Measurements from ENCODE around the gene TEDDM1.
A peak's percentile ranks its signal among the peaks of the same experiment; 100 is the strongest.

Gene TEDDM1

GRCh38 chr1:182406012-182406411 lies 5.5 kb upstream of the TEDDM1 start:
- no peak for DNase-seq

GRCh38 chr1:182405578-182405977 lies 5.1 kb upstream of the TEDDM1 start:
- DNase-seq = no peak

GRCh38 chr1:182404781-182405180 lies 4.3 kb upstream of the TEDDM1 start:
- no peak for DNase-seq

- DNase-seq = no peak
These were observed 2.6 kb downstream of the TEDDM1 start for GRCh38 chr1:182397653-182398393.

- no peak for DNase-seq
These were observed 4.6 kb downstream of the TEDDM1 start for GRCh38 chr1:182395906-182396305.

- DNase-seq = no peak
These were observed 6.3 kb downstream of the TEDDM1 start for GRCh38 chr1:182394055-182394775.

- peak; percentile 66 for DNase-seq
These were observed 8.1 kb downstream of the TEDDM1 start for GRCh38 chr1:182392050-182393028.

- peak; percentile 88 for DNase-seq
These were observed 9.0 kb downstream of the TEDDM1 start, which contains the start of gene GLUL for GRCh38 chr1:182391362-182392049. Gene GLUL, minus strand, starts transcription at chr1:182391790. Its CDS starts 3,053 bp downstream, at chr1:182388737.

- no peak for DNase-seq
These were observed 9.5 kb downstream of the TEDDM1 start for GRCh38 chr1:182391028-182391361.

- DNase-seq = no peak
These were observed 10.8 kb downstream of the TEDDM1 start for GRCh38 chr1:182389619-182390047.

GRCh38 chr1:182388392-182389134 lies 11.9 kb downstream of the TEDDM1 start:
- no peak for DNase-seq

GRCh38 chr1:182387566-182387965 lies 12.9 kb downstream of the TEDDM1 start:
- no peak for DNase-seq

GRCh38 chr1:182386980-182387379 lies 13.5 kb downstream of the TEDDM1 start:
- DNase-seq = no peak

- no peak for DNase-seq
These were observed 14.3 kb downstream of the TEDDM1 start for GRCh38 chr1:182385885-182386853.

- no peak for DNase-seq
These were observed 16.0 kb downstream of the TEDDM1 start for GRCh38 chr1:182384387-182384960.

GRCh38 chr1:182383934-182384333 lies 16.5 kb downstream of the TEDDM1 start:
- no peak for DNase-seq

GRCh38 chr1:182383037-182383661 lies 17.3 kb downstream of the TEDDM1 start:
- DNase-seq = no peak

GRCh38 chr1:182381962-182382819 lies 18.3 kb downstream of the TEDDM1 start:
- no peak for DNase-seq

- no peak for DNase-seq
These were observed 20.3 kb downstream of the TEDDM1 start for GRCh38 chr1:182380199-182380598.

Measured in activated effector memory CD4-positive, alpha-beta T cell treated with anti-CD3 and anti-CD28 coated beads, Interleukin-2, amount 50 U/mL, for 16 hours (primary cell).